Activated CD4-positive, alpha-beta T cell treated with anti-CD3 and anti-CD28 coated beads, Interleukin-2, amount 50 U/mL, for 1 hour (primary cell): ENCODE results near the gene SERPINI2.

Experiments
- DNase-seq: peaks from one replicate; pipeline ENCODE4 v3.0.0-alpha.2; 2020

Gene SERPINI2, protein sequence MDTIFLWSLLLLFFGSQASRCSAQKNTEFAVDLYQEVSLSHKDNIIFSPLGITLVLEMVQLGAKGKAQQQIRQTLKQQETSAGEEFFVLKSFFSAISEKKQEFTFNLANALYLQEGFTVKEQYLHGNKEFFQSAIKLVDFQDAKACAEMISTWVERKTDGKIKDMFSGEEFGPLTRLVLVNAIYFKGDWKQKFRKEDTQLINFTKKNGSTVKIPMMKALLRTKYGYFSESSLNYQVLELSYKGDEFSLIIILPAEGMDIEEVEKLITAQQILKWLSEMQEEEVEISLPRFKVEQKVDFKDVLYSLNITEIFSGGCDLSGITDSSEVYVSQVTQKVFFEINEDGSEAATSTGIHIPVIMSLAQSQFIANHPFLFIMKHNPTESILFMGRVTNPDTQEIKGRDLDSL

DNA sequence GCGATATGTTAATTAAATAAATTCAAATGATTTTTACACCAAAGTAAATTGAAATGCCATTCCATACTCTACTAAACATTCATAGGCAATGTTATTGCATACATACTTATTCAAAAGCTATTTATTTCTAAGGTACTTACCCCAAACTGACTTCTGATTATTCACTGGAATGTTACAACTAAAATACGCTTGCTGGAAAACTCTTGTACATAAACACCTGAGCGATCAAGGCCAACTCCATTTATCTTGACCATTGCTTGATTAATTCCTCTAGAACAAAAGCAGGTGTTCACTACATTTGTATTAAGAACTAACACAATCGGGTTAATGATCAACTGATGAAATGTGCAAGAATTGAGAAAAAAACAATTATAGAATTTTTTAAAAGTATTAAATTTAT lies at the start of gene SERPINI2:
Gene SERPINI2 (minus strand): TSS at position 180 of the 400 bp plus-strand sequence. CDS start 2,208 bp downstream, outside the sequence.
- DNase-seq, result no peak

DNA sequence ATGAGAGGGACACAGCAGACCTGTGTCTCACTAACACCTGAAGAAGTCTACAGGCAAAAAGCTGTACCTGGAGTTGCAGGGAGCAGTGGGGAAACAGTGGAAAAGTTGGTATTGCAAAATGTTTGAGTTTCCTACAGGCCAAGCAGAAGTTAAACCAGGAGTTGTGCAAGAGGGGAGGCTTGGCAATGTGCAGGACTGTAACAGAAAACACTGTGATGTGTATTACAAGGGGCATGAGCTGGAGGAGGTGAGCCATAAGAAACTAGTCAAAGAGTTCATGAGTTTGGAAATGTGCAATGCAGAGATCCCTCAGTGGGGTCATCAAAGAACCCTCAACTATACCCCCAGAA lies 47.1 kb upstream of the SERPINI2 start:
- DNase-seq, result no peak

DNA sequence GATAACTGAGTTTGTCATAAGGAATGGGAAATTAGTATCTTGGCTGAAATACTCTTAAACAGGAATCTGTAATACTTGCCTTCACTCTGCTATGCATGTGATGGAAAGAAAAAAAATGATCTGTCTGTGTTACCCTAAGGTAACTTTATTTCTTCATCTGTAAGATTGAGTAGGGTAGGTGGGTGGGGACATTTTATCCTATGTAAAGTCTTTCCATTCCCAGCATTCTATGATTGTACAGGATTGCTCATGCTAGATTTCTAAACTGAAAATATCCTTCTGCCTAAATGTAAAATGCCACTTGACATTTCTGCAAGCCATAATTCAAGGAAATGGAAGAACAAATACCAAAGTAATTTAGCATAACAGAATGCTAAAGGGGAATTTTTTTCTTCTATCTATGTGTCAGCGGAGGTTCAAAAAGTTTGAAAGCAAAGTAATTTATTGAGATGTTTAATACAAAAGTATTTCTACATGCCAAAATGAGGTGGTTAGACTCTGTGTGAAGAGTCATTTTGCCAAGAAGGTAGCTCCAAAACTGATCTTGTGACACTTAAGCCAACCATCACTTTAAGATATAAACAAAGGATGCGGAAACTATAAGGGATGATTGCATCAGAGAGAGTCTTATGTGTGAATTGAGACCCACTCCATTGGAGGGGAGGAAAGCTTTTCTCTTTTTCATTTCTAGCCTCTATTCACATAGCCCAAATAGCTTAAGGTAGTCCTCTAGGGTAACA lies 46.6 kb upstream of the SERPINI2 start:
- no peak for DNase-seq

DNA sequence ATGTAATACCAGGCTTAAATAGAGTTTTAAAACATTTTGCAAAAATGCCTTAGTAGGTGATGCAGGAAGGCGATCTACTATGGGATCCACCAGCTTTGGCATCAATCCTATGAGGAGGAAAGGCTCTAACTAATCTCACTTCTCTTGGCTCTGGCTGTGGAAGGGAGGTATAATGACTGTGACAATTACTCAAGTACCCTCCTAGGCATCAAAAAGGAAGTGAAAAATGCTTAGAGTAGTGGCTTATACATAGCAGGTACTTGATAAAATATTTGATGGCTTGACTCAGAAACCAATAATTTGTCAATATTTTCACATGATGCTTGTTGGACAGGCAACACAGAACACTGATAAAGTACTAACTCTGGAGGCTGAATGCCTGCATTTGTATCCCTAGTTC lies 34.1 kb upstream of the SERPINI2 start:
- DNase-seq, result no peak

DNA sequence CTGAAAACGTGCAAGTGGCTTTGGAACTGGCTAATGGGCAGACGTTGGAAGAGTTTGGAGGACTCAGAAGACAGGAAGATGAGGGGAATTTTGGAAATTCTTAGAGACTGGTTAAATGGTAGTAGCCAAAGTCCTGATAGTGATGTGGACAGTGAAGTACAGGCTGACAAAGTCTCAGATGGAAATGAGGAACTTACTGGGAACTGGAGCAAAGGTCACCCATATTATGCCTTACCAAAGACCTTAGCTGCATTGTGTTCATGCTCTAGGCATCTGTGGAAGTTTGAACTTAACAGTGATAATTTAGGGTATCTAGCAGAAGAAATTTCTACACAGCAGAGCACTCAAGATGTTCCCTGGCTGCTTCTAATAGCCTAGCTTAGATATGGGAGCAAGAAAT lies 28.6 kb upstream of the SERPINI2 start:
- no peak for DNase-seq

DNA sequence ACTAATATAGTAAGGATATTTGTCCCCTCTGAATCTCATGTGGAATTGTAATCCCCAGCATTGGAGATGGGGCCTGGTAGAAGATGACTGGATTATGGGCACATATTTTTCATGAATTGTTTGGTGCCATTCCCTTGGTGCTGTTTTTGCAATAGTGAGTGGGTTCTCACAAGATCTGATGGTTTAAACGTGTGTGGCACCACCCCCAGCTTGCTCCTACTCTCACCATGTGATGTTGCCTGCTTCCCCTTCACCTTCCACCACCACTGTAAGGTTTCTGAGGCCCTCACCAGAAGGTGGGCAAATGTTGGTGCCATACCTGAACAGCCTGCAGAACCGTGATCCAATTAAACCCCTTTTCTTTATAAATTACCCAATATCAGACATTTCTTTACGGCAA lies 28.1 kb upstream of the SERPINI2 start:
- no peak for DNase-seq

DNA sequence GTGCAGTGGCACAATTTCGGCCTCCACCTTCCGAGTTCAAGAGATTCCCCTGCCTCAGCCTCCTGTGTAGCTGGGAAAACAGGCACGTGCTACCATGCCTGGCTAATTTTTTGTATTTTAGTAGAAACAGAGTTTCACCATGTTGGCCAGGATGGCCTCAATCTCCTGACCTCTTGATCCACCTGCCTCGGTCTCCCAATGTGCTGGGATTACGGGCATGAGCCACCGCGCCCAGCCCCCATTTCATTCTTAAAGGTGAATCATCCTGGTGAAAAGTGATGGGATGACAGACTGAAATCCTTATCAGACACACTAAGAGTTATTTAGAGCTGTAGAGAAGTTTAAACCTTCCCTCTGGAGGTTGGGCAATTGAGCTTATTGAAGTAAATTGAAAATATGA lies 24.1 kb upstream of the SERPINI2 start:
- DNase-seq, result no peak

DNA sequence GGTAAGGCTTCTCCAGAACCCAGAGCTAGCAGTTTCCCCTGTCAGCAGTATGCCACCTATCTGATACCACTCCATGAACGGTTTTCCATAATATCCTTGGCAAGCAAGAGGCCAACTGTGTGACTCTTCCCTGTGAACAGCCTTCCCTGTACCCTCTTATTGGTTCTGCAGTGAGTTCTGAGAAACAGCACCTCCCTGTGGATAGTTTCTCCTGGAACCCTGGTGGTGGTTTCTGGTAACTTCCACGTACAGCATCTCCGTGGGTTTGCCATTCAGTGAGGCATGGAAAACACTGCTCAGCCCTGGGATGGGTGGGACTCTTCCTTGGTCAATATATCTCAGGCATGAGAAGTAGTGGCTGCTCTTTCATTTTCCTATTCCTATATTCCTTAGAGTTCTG lies 19.4 kb upstream of the SERPINI2 start:
- no peak for DNase-seq

DNA sequence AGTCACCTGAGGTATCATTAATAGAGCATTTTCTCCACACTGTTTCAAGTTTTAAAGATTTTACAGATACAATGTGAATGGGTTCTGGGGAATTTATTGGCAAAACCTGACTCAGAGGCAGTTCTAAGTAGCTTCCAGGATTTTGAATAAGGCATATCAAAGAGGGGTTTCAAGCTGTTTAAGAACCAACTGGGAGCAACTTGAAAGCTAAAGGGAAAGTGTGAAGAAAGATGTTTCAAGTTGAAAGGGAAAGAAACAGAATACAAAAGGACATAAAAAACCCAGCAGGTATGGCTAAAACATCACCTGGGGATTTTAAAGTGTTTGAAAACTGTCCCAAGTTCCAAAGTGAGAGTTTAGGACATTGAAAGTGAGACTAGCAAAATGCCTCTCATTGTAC lies 17.8 kb upstream of the SERPINI2 start:
- DNase-seq, result no peak

DNA sequence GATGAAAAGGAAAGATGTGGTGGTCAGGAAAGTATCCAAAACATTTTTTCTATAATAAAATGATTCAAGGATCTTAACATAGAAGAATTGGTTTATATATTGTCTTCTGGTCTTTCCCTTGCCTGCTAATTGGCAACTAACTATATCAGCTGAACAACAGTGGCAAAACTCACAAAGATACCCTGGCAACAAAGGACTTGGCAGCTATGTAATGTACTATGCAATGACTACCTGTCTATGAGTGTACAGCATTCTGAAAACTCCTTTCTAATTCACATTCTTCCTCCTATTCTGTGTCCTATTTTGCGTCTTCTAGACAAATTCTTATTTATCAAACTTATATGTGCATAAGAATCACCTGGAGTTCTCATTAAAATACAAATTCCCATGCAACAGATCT lies 15.7 kb upstream of the SERPINI2 start:
- DNase-seq, result no peak

DNA sequence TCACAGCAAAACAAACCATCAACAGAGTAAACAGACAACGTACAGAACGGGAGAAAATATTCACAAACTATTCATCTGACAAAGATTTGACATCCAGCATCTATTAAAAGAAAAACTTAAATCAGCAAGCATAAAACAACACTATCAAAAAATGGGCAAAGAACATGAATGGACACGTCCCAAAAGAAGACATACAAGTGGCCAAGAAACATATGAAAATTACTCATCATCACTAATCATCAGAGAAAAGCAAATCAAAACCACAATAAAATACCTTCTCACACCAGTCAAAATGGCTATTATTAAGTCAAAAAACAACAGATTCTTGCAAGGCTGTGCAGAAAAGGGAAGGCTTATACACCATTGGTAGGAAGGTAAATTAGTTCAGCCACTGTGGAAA lies 13.7 kb upstream of the SERPINI2 start:
- no peak for DNase-seq

DNA sequence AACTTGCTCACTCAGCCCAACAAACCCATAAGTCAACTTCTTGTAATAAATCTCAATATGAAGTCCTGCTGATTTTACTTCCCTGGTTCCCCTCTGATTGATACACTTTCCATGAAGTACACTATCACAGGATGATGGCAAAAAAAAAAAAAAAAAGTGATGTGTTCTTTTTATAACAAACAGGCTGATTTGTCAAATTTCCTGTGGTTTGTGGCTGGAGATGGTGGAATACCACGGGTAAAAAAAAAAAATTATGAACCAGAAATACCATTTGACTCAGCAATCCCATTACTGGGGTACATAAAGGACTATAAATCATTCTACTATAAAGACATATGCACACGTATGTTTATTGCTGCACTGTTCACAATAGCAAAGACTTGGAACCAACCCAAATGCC lies 10.7 kb upstream of the SERPINI2 start:
- DNase-seq, result no peak

DNA sequence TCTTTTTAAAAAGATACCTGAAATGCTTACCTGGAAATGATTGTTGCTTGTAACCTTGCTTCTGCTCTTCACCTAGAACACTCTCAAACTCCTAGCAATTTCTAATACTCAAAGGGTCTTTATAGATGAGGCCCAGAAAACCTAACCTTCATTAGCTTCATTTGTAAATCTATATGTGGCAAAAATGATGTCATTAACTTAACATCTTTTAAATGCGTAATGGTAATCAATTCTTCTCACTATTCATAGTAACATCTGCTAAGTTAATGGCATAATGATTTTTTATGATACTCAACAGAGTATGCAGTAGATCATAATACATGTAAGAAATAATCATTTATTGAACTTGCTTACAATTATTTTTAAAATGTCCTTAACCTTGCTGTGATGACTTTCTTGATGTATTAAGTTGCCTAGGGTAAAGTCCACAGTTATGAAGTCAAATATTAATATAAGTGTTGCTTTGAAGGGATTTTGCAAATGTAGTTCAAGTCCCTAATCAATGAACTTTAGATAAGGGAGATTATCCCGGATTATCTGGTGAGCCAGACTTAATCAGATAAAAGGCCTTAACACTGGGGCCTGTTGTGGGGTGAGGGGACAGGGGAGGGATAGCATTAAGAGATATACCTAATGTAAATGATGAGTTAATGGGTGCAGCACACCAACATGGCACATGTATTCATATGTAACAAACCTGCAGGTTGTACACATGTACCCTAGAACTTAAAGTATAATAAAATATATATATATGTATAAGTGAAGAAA lies 10.1 kb upstream of the SERPINI2 start:
- no peak for DNase-seq

DNA sequence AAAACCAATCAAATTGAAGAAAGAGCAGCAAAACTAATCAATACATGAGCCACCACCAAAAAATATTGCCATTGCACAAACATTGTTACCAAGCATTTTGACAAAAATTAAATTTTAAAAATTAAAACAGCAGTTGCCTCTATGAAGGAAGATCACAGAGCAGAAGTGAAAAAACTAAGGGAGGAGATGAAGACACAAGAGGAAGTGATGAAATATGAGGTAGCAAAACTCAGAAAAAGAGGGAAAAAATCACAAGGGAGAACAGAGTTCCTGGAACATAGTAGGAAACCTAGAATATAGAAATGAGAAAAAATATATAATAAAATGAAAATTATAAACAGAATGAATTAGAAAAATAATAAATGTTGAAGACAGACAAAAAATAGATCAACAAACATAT lies 7.3 kb upstream of the SERPINI2 start:
- no peak for DNase-seq

DNA sequence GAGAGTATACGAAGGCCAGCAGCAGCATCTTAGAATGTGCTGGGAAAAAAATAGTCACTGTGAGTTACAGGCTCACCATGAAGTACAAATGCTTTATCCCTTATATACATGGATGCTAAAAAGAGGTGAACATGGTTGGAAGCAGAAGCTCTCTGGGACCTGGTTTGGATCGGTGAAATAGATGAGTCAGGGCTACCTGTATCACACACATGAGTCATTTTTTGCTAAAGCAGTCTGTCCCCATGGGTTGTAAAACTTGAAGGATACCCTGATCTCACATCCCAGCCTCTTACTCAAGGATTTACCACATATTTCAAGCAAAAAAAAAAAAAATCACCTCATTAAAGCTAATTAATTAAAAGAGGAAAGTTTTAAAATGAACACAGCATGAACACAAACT lies 6.9 kb upstream of the SERPINI2 start:
- no peak for DNase-seq

DNA sequence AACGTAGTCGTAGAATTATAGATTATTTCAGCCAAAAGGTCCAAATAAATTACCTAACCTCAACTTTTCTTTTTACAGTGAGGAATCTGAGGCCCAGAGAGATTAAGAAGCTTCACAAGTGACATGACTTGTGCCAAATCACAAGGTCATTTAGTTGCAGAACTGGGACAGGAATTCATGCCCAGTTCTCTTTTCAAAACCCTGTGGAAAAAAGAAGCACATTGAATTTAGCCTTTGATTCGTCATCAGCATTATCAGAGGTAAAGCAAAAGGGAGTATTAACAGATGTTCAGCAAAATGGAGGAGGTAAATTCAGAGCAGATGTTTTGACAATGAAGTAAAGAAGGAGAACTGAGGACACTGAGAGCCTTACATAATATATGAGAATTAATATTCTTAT lies 4.5 kb downstream of the SERPINI2 start:
- DNase-seq, result no peak

DNA sequence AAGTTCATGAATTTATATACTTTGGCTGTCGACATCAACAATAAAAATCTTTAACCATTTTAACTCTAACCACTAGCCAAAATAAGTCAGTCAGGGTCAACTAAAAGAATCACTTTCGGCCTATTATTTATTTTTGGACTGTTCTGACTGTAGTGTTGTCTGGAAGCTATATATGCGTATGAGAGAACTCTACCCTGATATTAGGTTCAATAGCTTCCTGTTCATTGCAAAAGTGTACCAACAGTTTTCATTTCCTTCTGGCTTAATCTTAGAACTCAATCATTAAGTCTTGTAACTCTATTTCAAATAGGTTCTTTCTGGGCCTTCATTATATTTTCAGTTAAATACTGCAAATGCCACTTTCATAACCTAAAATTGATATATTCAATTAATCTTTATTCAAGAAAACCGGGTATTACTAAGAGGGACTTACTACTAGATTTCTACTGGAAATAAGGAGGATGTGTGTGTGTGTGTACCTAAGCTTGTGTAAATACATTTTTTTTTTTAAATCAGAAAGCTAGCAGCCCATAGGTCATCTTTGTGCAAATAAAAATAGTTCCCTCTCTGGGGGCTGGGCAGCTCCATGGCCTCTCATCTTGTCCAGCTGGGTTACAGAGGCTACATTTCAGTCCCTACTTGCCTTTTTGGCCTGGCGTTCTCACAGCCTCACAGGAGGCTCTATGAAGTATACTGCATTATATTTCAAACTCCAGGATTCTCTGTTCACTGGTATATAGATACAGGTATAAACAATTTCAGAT lies 5.8 kb downstream of the SERPINI2 start:
- no peak for DNase-seq

DNA sequence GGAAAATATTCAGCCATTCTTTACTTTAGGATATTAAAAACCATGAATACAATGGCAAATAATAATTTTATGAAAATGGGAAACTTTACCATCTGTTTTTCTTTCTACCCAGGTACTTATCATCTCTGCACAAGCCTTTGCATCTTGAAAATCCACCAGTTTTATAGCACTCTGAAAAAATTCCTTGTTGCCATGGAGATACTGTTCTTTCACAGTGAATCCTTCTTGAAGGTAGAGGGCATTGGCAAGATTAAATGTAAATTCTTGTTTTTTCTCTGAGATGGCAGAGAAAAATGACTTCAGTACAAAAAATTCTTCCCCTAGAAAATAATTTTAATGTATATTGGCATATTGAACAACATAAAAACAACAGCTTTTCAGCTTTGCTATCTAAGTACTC lies 6.9 kb downstream of the SERPINI2 start:
- no peak for DNase-seq

DNA sequence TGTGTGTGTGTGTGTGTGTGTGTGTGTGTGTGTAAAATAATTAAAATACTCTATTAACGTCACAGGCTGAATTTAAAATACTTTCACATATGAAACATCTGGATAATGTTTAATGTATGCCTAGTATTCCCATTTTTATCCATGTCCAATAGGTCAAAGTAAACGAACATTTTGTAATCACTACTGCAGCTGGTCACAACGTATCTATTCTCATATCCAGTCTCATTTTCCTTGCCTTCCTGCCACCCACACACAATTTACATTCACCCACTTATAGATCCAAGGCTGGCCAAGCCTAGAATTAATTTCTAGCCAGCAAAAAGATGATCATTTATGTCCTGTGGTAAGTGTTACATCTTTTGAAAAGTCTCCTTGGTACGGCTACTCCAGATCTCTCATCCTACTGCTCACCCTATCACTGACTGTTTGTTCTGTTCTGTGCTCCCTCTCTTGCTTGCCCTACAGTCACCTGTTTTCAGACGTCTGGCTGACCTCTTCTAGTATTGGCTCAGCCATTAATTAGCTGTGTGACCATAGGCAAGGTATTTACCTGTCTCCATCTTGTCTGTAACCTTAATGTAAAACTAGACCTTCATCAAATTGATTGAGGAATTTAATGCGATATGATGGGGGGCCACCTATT lies 17.6 kb downstream of the SERPINI2 start:
- DNase-seq, result no peak

DNA sequence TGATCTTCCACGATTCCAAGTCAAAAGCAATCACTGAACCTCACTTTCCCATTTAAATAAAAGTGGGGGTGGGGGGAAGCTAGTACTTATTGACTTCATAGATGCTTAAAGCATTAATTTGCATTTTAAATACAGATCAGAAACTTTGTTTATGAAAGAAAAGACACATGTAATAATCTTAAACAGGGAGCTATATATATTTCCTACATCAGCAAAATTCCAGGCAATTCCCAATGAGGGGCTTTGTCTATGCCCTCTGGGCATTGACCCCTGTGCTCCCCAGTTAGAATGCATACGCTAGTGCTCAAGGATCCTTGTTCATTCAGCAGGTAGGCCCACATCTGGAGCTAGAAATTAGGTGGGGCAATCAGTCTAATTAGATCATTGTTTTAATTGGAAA lies 20.0 kb downstream of the SERPINI2 start:
- no peak for DNase-seq

DNA sequence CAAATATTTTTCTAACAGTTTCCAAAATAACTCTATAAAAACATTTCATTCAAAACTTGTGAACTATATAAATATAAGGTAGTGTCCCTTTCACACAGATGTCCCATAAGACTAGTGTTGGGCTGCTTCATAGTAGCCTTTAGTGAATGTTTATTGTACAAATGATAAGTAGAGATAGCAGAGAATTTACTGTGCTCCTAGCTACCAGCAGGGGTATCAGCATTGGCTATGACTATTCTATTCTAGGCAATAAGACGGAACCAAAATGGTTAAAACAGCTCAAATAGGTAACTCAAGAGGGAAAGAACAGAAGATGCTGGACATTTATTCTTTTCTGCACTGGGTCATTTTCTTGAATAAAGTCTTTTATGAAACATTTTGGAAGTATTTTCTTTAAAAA lies 22.6 kb downstream of the SERPINI2 start:
- no peak for DNase-seq

DNA sequence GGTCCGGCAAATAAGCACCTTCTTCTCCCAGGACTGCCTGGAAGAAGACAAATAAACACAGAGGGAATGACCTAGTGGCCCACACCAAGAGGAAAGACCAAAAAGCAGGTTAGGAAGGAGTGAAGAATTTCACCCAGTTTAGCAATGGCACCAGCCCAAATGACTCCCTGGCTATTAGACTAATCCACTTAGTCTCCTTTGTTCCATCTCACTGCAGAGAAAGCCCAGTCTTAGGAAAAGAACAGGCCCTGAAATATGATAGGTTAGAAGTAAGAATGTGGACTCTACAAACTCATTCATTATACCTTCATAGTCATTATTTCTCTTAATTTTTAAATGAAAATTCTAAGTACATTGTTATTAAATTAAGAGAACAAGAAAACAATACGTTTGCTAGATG lies 23.2 kb downstream of the SERPINI2 start:
- DNase-seq, result no peak

DNA sequence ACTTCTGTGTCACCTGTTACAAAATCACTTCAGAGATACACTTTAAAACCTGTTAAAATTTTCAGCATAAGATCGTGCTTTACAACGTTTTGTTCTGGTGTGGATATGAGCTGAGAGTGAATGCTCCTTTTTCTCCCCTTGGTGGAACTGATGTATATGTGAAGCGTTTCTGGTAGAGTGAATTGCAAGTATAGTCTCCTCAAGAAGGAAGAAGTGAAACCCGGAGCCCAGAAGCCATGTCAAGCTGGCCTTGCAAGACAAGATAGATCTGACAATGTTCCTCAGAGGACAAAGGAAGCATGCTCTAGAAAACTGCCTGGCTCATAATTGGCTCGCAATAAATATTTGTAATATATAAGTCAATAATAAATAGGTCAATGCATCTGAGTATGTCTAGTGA lies 23.6 kb downstream of the SERPINI2 start:
- no peak for DNase-seq
